SU-DHL-6 (cell line): Measurements from ENCODE around the gene PPP1R12B.

Source experiments
- H2AFZ ChIP-seq: fragments of 200-600 bp; sonication (generic); 2 replicates; pipeline ENCODE4 v1.6.1; 2014; ENCODE audit warnings: low read depth, mild to moderate bottlenecking, moderate library complexity, mixed read lengths, antibody characterized with exemption, low read length; ENCODE audit not compliant: severe bottlenecking
- H3F3A ChIP-seq: fragments of 200-600 bp; shearing (Covaris generic); 2 replicates; pipeline ENCODE4 v1.6.0; 2016; ENCODE audit warnings: antibody characterized with exemption, mild to moderate bottlenecking; ENCODE audit not compliant: insufficient read depth
- H3K27ac ChIP-seq: fragments of 200-600 bp; sonication (generic); 2 replicates; pipeline ENCODE4 v1.5.1; 2016; ENCODE audit warnings: low read depth, mild to moderate bottlenecking, low read length, moderate library complexity, mixed read lengths
- H3K27me3 ChIP-seq: fragments of 200-600 bp; sonication (generic), shearing (Covaris generic); 2 replicates; pipeline ENCODE4 v1.6.0; 2014; ENCODE audit warnings: mild to moderate bottlenecking, low read length
- H3K36me3 ChIP-seq: fragments of 200-600 bp; sonication (generic); 2 replicates; pipeline ENCODE4 v1.6.1; 2014; ENCODE audit warnings: mild to moderate bottlenecking, low read length, mixed read lengths
- H3K4me2 ChIP-seq: fragments of 300-600, 200-600 bp; shearing (Covaris generic), sonication (generic); 2 replicates; pipeline ENCODE4 v1.6.0; 2014; ENCODE audit warnings: low read length, low read depth, mild to moderate bottlenecking; ENCODE audit not compliant: poor library complexity, severe bottlenecking
- H3K4me3 ChIP-seq: fragments of 200-600 bp; sonication (generic); 2 replicates; pipeline ENCODE4 v1.5.1; 2014; ENCODE audit warnings: antibody characterized with exemption, low read length, mild to moderate bottlenecking, mixed read lengths; ENCODE audit not compliant: insufficient read depth, poor library complexity, severe bottlenecking
- H3K79me2 ChIP-seq: fragments of 200-600 bp; sonication (generic); 2 replicates; pipeline ENCODE4 v1.6.1; 2014; ENCODE audit warnings: mild to moderate bottlenecking, low read length, moderate library complexity; ENCODE audit not compliant: insufficient read depth
- H3K9ac ChIP-seq: fragments of 200-600 bp; sonication (generic); 2 replicates; pipeline ENCODE4 v1.7.0; 2014; ENCODE audit warnings: mild to moderate bottlenecking, low read length
- H3K9me2 ChIP-seq: fragments of 200-600 bp; sonication (generic); replicated peaks from 2 replicates; pipeline ENCODE4 v1.6.1; 2014; ENCODE audit warnings: low read length; ENCODE audit not compliant: insufficient read depth
- H3K9me3 ChIP-seq: fragments of 200-600 bp; sonication (generic); 2 replicates; pipeline ENCODE4 v1.6.1; 2014; ENCODE audit warnings: low read length, mixed read lengths; ENCODE audit not compliant: insufficient read depth
- H4K20me1 ChIP-seq: fragments of 200-600 bp; sonication (generic); 2 replicates; pipeline ENCODE4 v1.6.1; 2014; ENCODE audit warnings: low read depth, mild to moderate bottlenecking, antibody characterized with exemption, low read length, moderate library complexity, mixed read lengths
- CTCF ChIP-seq: fragments of 200-600 bp; sonication (generic); IDR thresholded peaks from one replicate; pipeline ENCODE4 v1.5.1; 2017; ENCODE audit warnings: antibody characterized with exemption, mild to moderate bottlenecking, low read length, moderate library complexity; ENCODE audit not compliant: insufficient read depth, poor library complexity, severe bottlenecking
- EZH2phosphoT487 ChIP-seq: fragments of 200-600 bp; sonication (generic), shearing (Covaris generic); conservative IDR thresholded peaks from 2 replicates; pipeline ENCODE4 v1.6.1; 2018; ENCODE audit warnings: mild to moderate bottlenecking, antibody characterized with exemption, low read length, moderate library complexity, mixed read lengths

PPP1R12B gene

GRCh38 chr1:202588503-202589189 is 240.1 kb downstream of the PPP1R12B start:
- Histone ChIP-seq H3K9ac (no peak overlapping the region), H4K20me1 (no peaks in the 10 kb centered on the region)

GRCh38 chr1:202589190-202589930 is 240.9 kb downstream of the PPP1R12B start:
- Histone ChIP-seq H3K9me3 (no peaks in the 10 kb centered on the region), H3K27ac (no peak overlapping the region), H3K27me3 (no peaks in the 10 kb centered on the region), H3K79me2 (no peaks in the 10 kb centered on the region), H3K9ac (no peak overlapping the region), H3K36me3 (no peaks in the 10 kb centered on the region), H3K4me3 (no peak overlapping the region), H3F3A (no peaks in the 10 kb centered on the region), H3K4me2 (no peak overlapping the region), H3K9me2 (no peaks in the 10 kb centered on the region), H4K20me1 (no peaks in the 10 kb centered on the region), H2AFZ (no peak overlapping the region)
- no peak for TF ChIP-seq CTCF
- no peak for TF ChIP-seq EZH2phosphoT487

More at GRCh38 chr1:202588503-202589189, 240.1 kb downstream of the PPP1R12B start:
- Histone ChIP-seq H3K9me2 (no peaks in the 10 kb centered on the region), H3K27me3 (no peaks in the 10 kb centered on the region), H3K4me2 (no peak overlapping the region), H2AFZ (no peak overlapping the region), H3K79me2 (no peaks in the 10 kb centered on the region), H3K4me3 (no peak overlapping the region), H3F3A (no peaks in the 10 kb centered on the region), H3K36me3 (no peaks in the 10 kb centered on the region), H3K9me3 (no peaks in the 10 kb centered on the region), H3K27ac (no peak overlapping the region)
- no peak for TF ChIP-seq EZH2phosphoT487
- TF ChIP-seq CTCF = no peak

GRCh38 chr1:202590126-202590525 is 241.6 kb downstream of the PPP1R12B start:
- H3K9me2 ChIP-seq = no peaks in the 10 kb centered on the region
- H3K27me3 ChIP-seq = no peaks in the 10 kb centered on the region
- H3K9me3 ChIP-seq = no peaks in the 10 kb centered on the region
- H3F3A ChIP-seq = no peaks in the 10 kb centered on the region
- H3K9ac ChIP-seq = no peak overlapping the region
- H3K36me3 ChIP-seq = no peaks in the 10 kb centered on the region
- H3K27ac ChIP-seq = no peak overlapping the region
- no peak overlapping the region for H3K4me2 ChIP-seq
- H3K4me3 ChIP-seq = no peak overlapping the region
- no peak overlapping the region for H2AFZ ChIP-seq
- H4K20me1 ChIP-seq = no peaks in the 10 kb centered on the region
- TF ChIP-seq CTCF = no peak
- no peaks in the 10 kb centered on the region for H3K79me2 ChIP-seq
